H1 (cell line): ENCODE data around the gene RIPOR1. TPM values are rescaled to one million over a fixed set of nuclear protein-coding genes. Genes with fewer than 3 reads are reported as not detected.

Source experiments
- CTCF ChIA-PET: fragments of 300-600 bp; sonication (Branson Sonifier 250); formaldehyde crosslinking; loops from one replicate; lab custom pipeline; 2021; ENCODE audit not compliant: partially characterized antibody; lab: Charles Lee
- POLR2A ChIA-PET: fragments of 300-600 bp; sonication (Branson Sonifier 250); formaldehyde crosslinking; loops from one replicate; lab custom pipeline; 2021; ENCODE audit warnings: inconsistent platforms; ENCODE audit not compliant: partially characterized antibody; lab: Charles Lee
- DNase-seq, 2 experiments: peaks; one replicate each; pipeline versions ENCODE4 v3.0.0 to v3.0.0-alpha.2; 2010 to 2022; ENCODE audit warnings: low spot score in 2 of 2, low read depth in 1 of 2, mixed read lengths in 1 of 2
- FAIRE-seq: peaks from 2 replicates; lab custom pipeline; 2011; peaks lifted over from hg19 to GRCh38; lab: Jason Lieb, UNC
- H2AFZ ChIP-seq: 2 replicates; pipeline ENCODE4 v1.8.1; 2012; ENCODE audit warnings: low read length, inconsistent platforms
- H2AK5ac ChIP-seq: 2 replicates; pipeline ENCODE4 v1.6.1; 2013; ENCODE audit warnings: low read depth, low read length
- H2BK120ac ChIP-seq: replicated peaks from 2 replicates; pipeline ENCODE3; 2013; ENCODE audit warnings: low read depth, low read length, inconsistent platforms
- H2BK12ac ChIP-seq: 2 replicates; pipeline ENCODE4 v1.6.1; 2013; ENCODE audit warnings: low read depth, low read length
- H2BK15ac ChIP-seq: 2 replicates; pipeline ENCODE4 v1.6.1; 2013; ENCODE audit warnings: low read length
- H2BK20ac ChIP-seq: 2 replicates; pipeline ENCODE4 v1.6.1; 2013; ENCODE audit warnings: low read length
- H2BK5ac ChIP-seq: 2 replicates; pipeline ENCODE4 v1.6.1; 2013; ENCODE audit warnings: low read depth, low read length
- H3K14ac ChIP-seq: 2 replicates; pipeline ENCODE4 v1.6.1; 2013; ENCODE audit warnings: inconsistent platforms; ENCODE audit not compliant: insufficient read length
- H3K18ac ChIP-seq: 2 replicates; pipeline ENCODE4 v1.6.1; 2013; ENCODE audit warnings: low read length; ENCODE audit errors: extremely low read depth
- H3K23ac ChIP-seq: 2 replicates; pipeline ENCODE4 v1.6.1; 2013; ENCODE audit warnings: inconsistent platforms; ENCODE audit not compliant: insufficient read length
- H3K23me2 ChIP-seq: 2 replicates; pipeline ENCODE4 v1.6.1; 2013; ENCODE audit warnings: low read depth, low read length
- H3K27ac ChIP-seq: 2 replicates; pipeline ENCODE4 v1.6.1; 2011; ENCODE audit warnings: low read depth, low read length, inconsistent platforms
- H3K27me3 ChIP-seq, 4 experiments: replicated peaks in 1 of 4; 1 replicate in 1 of 4; 2 replicates in 3 of 4; pipeline versions ENCODE4 v1.6.1 to v1.8.1; 2011 to 2013; ENCODE audit warnings: low read length in 3 of 4, mild to moderate bottlenecking in 3 of 4, inconsistent platforms in 2 of 4, mixed read lengths in 2 of 4, moderate library complexity in 1 of 4; ENCODE audit not compliant: control insufficient read depth in 3 of 4, insufficient read depth in 3 of 4; ENCODE audit errors: extremely low read depth in 1 of 4
- H3K36me3 ChIP-seq, 4 experiments: 2 replicates each; pipeline versions ENCODE4 v1.6.1 to v1.8.1; 2011 to 2013; ENCODE audit warnings: mild to moderate bottlenecking in 4 of 4, low read length in 3 of 4, moderate library complexity in 2 of 4, control low read depth in 1 of 4, inconsistent platforms in 1 of 4; ENCODE audit not compliant: insufficient read depth in 4 of 4, control insufficient read depth in 2 of 4
- H3K4ac ChIP-seq: replicated peaks from 2 replicates; pipeline ENCODE3; 2013; ENCODE audit warnings: low read length, low read depth, mixed read lengths, inconsistent platforms; ENCODE audit not compliant: insufficient read length
- H3K4me1 ChIP-seq, 4 experiments: replicated peaks in 1 of 4; 1 replicate in 1 of 4; 2 replicates in 3 of 4; pipeline versions ENCODE4 v1.6.1 to v1.8.1; 2011 to 2013; ENCODE audit warnings: low read length in 3 of 4, inconsistent platforms in 2 of 4, mixed read lengths in 1 of 4; ENCODE audit not compliant: insufficient read depth in 4 of 4, control insufficient read depth in 3 of 4
- H3K4me2 ChIP-seq, 2 experiments: 2 replicates each; pipeline versions ENCODE4 v1.6.1 to v1.8.1; 2011 to 2013; ENCODE audit warnings: low read depth in 2 of 2, low read length in 2 of 2, control low read depth in 1 of 2, inconsistent platforms in 1 of 2, mild to moderate bottlenecking in 1 of 2; ENCODE audit not compliant: insufficient read depth in 1 of 2
- H3K4me3 ChIP-seq, 4 experiments: fragments of 200-600, 300-600 bp in 1 of 4; sonication (generic), shearing (Covaris generic), sonication (Bioruptor Twin) in 1 of 4; 2 replicates each; pipeline versions ENCODE4 v1.5.1 to v1.8.1; 2011 to 2016; ENCODE audit warnings: low read length in 4 of 4, low read depth in 3 of 4, control low read depth in 2 of 4, inconsistent platforms in 2 of 4, mild to moderate bottlenecking in 2 of 4, mixed read lengths in 1 of 4, moderate library complexity in 1 of 4; ENCODE audit not compliant: insufficient read depth in 2 of 4; ENCODE audit errors: extremely low read depth in 1 of 4
- H3K56ac ChIP-seq: replicated peaks from 2 replicates; pipeline ENCODE3; 2013; ENCODE audit warnings: low read depth, mild to moderate bottlenecking, mixed read lengths, low read length, inconsistent platforms; ENCODE audit not compliant: insufficient read length
- H3K79me1 ChIP-seq: 2 replicates; pipeline ENCODE4 v1.6.1; 2013; ENCODE audit warnings: low read depth, low read length, control low read depth
- H3K79me2 ChIP-seq, 2 experiments: 2 replicates each; pipeline versions ENCODE4 v1.6.1 to v1.8.1; 2012 to 2013; ENCODE audit warnings: low read length in 2 of 2, mild to moderate bottlenecking in 2 of 2, inconsistent platforms in 1 of 2; ENCODE audit not compliant: insufficient read depth in 2 of 2, control insufficient read depth in 1 of 2
- H3K9ac ChIP-seq, 4 experiments: replicated peaks in 1 of 4; 1 replicate in 1 of 4; 2 replicates in 3 of 4; pipeline versions ENCODE4 v1.6.1 to v1.8.1; 2011 to 2013; ENCODE audit warnings: low read depth in 3 of 4, low read length in 3 of 4, control low read depth in 2 of 4, mild to moderate bottlenecking in 2 of 4, moderate library complexity in 2 of 4, inconsistent platforms in 1 of 4; ENCODE audit errors: extremely low read depth in 1 of 4
- H3K9me3 ChIP-seq, 2 experiments: 2 replicates each; pipeline versions ENCODE4 v1.6.1 to v1.8.1; 2012 to 2013; ENCODE audit warnings: mild to moderate bottlenecking in 2 of 2, moderate library complexity in 2 of 2, control low read depth in 1 of 2, inconsistent platforms in 1 of 2, low read depth in 1 of 2, low read length in 1 of 2, mixed read lengths in 1 of 2; ENCODE audit not compliant: insufficient read depth in 2 of 2
- H4K20me1 ChIP-seq, 2 experiments: replicated peaks in 1 of 2; 2 replicates each; pipeline versions ENCODE3 to v1.8.1; 2011 to 2013; ENCODE audit warnings: inconsistent platforms in 2 of 2, low read length in 2 of 2, mild to moderate bottlenecking in 1 of 2; ENCODE audit not compliant: insufficient read depth in 2 of 2, control insufficient read depth in 1 of 2
- H4K5ac ChIP-seq: 2 replicates; pipeline ENCODE4 v1.6.1; 2013; ENCODE audit warnings: low read length, low read depth, mixed read lengths, inconsistent platforms; ENCODE audit not compliant: insufficient read length
- H4K8ac ChIP-seq: 2 replicates; pipeline ENCODE4 v1.8.0; 2013; ENCODE audit warnings: mild to moderate bottlenecking, moderate library complexity, low read length, inconsistent platforms; ENCODE audit not compliant: insufficient read depth; ENCODE audit errors: extremely low read depth
- H4K91ac ChIP-seq: replicated peaks from 2 replicates; pipeline ENCODE3; 2013; ENCODE audit warnings: low read length, mixed read lengths, inconsistent platforms; ENCODE audit not compliant: insufficient read length
- BACH1 ChIP-seq: IDR thresholded peaks from 2 replicates; pipeline ENCODE4 v1.6.1; 2012; ENCODE audit warnings: low read length, improper control_type of control experiment
- CHD2 ChIP-seq: IDR thresholded peaks from 2 replicates; pipeline ENCODE4 v1.6.1; 2012; ENCODE audit warnings: low read length, improper control_type of control experiment
- EP300 ChIP-seq, 2 experiments: IDR thresholded peaks; 1 replicate in 1 of 2; 2 replicates in 1 of 2; pipeline ENCODE4 v1.6.1; 2011 to 2012; ENCODE audit warnings: low read depth in 2 of 2, low read length in 2 of 2, mild to moderate bottlenecking in 2 of 2, borderline replicate concordance in 1 of 2, inconsistent platforms in 1 of 2, moderate library complexity in 1 of 2
- NANOG ChIP-seq: IDR thresholded peaks from 2 replicates; pipeline ENCODE4 v1.6.1; 2011; ENCODE audit warnings: low read length, low read depth, mild to moderate bottlenecking, inconsistent platforms; ENCODE audit not compliant: insufficient read depth, poor library complexity, severe bottlenecking
- RBBP5 ChIP-seq: IDR thresholded peaks from 2 replicates; pipeline ENCODE4 v1.7.1; 2012; ENCODE audit warnings: low read depth, mild to moderate bottlenecking, inconsistent platforms, low read length, moderate library complexity, borderline replicate concordance
- RNF2 ChIP-seq: fragments of 200-900, 300-1000 bp; sonication (generic); IDR thresholded peaks from 2 replicates; pipeline ENCODE4 v1.7.1; 2016; ENCODE audit warnings: borderline replicate concordance, low read depth, mild to moderate bottlenecking, antibody characterized with exemption, low read length; ENCODE audit not compliant: poor library complexity, severe bottlenecking; ENCODE audit errors: missing control alignments
- TCF12 ChIP-seq: IDR thresholded peaks from 2 replicates; pipeline ENCODE4 v1.6.1; 2011; ENCODE audit warnings: low read depth, mild to moderate bottlenecking, low read length
- TEAD4 ChIP-seq: IDR thresholded peaks from 2 replicates; pipeline ENCODE4 v1.6.1; 2012; ENCODE audit warnings: low read depth, low read length, inconsistent platforms, mixed read lengths
- ZNF274 ChIP-seq: IDR thresholded peaks from 2 replicates; pipeline ENCODE4 v1.7.0; 2012; ENCODE audit warnings: low read length, borderline replicate concordance; ENCODE audit errors: extremely low read depth
- WGBS, 2 experiments: shearing (Covaris generic) in 1 of 2; methylation state at CpG; one replicate each; pipeline versions ENCODE4 v1.1.6 to v1.1.7; 2013 to 2015; ENCODE audit warnings: low lambda C conversion rate in 2 of 2, mixed read lengths in 2 of 2, inconsistent platforms in 1 of 2, low coverage in 1 of 2, missing lambda C conversion rate in 1 of 2; ENCODE audit not compliant: insufficient replicate concordance in 2 of 2, insufficient coverage in 1 of 2, insufficient read length in 1 of 2; ENCODE audit errors: extremely low coverage in 1 of 2, missing lambda C conversion rate in 1 of 2; 5-methylcytosine and 5-hydroxymethylcytosine counted together
- polyA plus RNA-seq, 7 experiments: library from polyadenylated mRNA; depleted of rRNA in 3 of 7; stranded (reverse) in 5 of 7; unstranded in 2 of 7; fragments of >200 nt in 5 of 7; fragments of 200-250 nt in 2 of 7; gene quantifications; 1 replicate in 5 of 7; 2 replicates in 1 of 7; 4 replicates in 1 of 7; pipeline versions ENCODE4 v1.2.1 to v1.2.3, GENCODE V29; 2011 to 2013; ENCODE audit warnings: missing spikeins in 2 of 7, mixed read lengths in 2 of 7
- total RNA-seq: library from RNA; stranded (reverse); fragmentation: NEBNext Ultra II Directional; extraction: Animal tissue kit (Norgen Biotek cat#: 25700); gene quantifications from 2 replicates; pipeline ENCODE4 v1.2.1, GENCODE V29; 2021

Gene RIPOR1
- total and polyA plus RNA-seq, 2 of the 8 experiments (the other 6 are each of a cell fraction or from before 2014, with no cell fraction given): 2.7 to 10.1 TPM

- FAIRE-seq (no peak), DNase-seq (no peak)
- no peak overlapping the region for H3K23ac ChIP-seq
- ChIA-PET CTCF (interaction anchor here (0.9 to 8.9 kb wide), 8 partner anchors 10 to 162 kb away, joined by 3 to 74 read pairs (median 10); partner anchors contain the start of gene CARMIL2), POLR2A (no interaction called here)
- H3K4me3 ChIP-seq: peak overlapping the region in 1 of 4 experiments; percentile 90; a peak in 2 of 8 replicates
- H4K20me1 ChIP-seq: peaks cover 2 to 7% of the 10 kb centered on the region in 2 experiments
- no peaks in the 10 kb centered on the region; the same call in 1 of the 2 replicates for H3K79me1 ChIP-seq
- 91% methylated on average over 25 of the region's 25 CpGs; no CpG with 5 or more reads in 1 of the 2 experiments for WGBS, 2 experiments
- no peak overlapping the region for H4K91ac ChIP-seq
- H2BK12ac ChIP-seq: no peak overlapping the region
- no peak overlapping the region for H2AK5ac ChIP-seq
- no peak overlapping the region for H2BK20ac ChIP-seq
- H2BK5ac ChIP-seq: no peak overlapping the region
- H2BK15ac ChIP-seq: no peak overlapping the region
- peaks cover 0 to 8% of the 10 kb centered on the region in 2 experiments; a peak in 2 of 4 replicates for H3K79me2 ChIP-seq
- no peak overlapping the region for H3K56ac ChIP-seq
- H4K8ac ChIP-seq: peak overlapping the region; percentile 76; the same call in 1 of the 2 replicates
- peaks cover 8% of the 10 kb centered on the region; the same call in 1 of the 2 replicates for H3K23me2 ChIP-seq
- H4K5ac ChIP-seq: no peak overlapping the region
- peaks cover 0 to 3% (median 3%) of the 10 kb centered on the region in 4 experiments; a peak in 4 of 7 replicates for H3K4me1 ChIP-seq
- no peak overlapping the region for H2BK120ac ChIP-seq
- H3K18ac ChIP-seq: no peak overlapping the region
- no peak overlapping the region for H3K27ac ChIP-seq
- no peaks in the 10 kb centered on the region for H3K36me3 ChIP-seq
- H3K14ac ChIP-seq: no peak overlapping the region
- peak overlapping the region in 1 of 2 experiments; percentile 68; a peak in 3 of 4 replicates for H3K4me2 ChIP-seq
- H2AFZ ChIP-seq: no peak overlapping the region
- peaks cover 8 to 29% (median 22%) of the 10 kb centered on the region in 4 experiments for H3K27me3 ChIP-seq
- H3K9me3 ChIP-seq: no peaks in the 10 kb centered on the region
- no peak overlapping the region for H3K9ac ChIP-seq
- no peak overlapping the region for H3K4ac ChIP-seq
- TF ChIP-seq RBBP5 (no peak), BACH1 (no peak), RNF2 (no peak), CHD2 (no peak), EP300 (IDR thresholded peaks at IDR 0.05; ENCODE audit: borderline replicate concordance in 1 of 2, low read depth in 2 of 2, low read length in 2 of 2) (no peak), NANOG (no peak), ZNF274 (no peak), TCF12 (no peak), TEAD4 (no peak)
Measured at GRCh38 chr16:67482233-67482924, 46.2 kb upstream of the RIPOR1 start.
